Testis (tissue), 2 donors: Measurements from ENCODE around the gene SYNE1.

Experiments
- POLR2A ChIP-seq: fragments of 450-650 bp; IDR thresholded peaks from one replicate; pipeline ENCODE4 v1.6.1; 2017; ENCODE audit warnings: antibody characterized with exemption, mild to moderate bottlenecking, moderate library complexity
- TF ChIP-seq, protein P1 (sequence below), 3 experiments: fragments of 450-650 bp in 2 of 3; fragments of 200-600 bp in 1 of 3; sonication (generic) in 1 of 3; IDR thresholded peaks; one replicate each; pipeline ENCODE4 v1.5.1; 2016 to 2019; ENCODE audit warnings: antibody characterized with exemption in 3 of 3, mild to moderate bottlenecking in 2 of 3, moderate library complexity in 1 of 3

DNA sequence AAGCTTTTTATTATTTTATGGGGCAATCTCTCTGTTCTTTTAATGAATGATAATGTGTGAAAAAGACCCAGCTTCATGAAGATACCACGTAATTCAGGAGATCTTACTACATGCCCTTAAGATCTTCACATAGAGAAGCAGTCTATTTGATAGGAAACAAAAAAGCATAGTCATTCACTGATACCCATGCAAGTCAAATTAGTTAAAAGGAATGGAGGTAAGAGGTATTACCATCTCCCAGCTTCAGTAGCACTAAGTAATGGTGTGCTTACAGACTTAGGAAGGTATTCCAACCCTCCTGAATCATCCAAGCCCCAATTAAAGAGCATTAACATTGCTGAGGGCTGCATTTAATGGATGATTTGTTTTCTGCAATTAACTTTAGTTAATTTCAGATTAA, 364.7 kb downstream of the SYNE1 start:
- TF ChIP-seq, protein P1, sequence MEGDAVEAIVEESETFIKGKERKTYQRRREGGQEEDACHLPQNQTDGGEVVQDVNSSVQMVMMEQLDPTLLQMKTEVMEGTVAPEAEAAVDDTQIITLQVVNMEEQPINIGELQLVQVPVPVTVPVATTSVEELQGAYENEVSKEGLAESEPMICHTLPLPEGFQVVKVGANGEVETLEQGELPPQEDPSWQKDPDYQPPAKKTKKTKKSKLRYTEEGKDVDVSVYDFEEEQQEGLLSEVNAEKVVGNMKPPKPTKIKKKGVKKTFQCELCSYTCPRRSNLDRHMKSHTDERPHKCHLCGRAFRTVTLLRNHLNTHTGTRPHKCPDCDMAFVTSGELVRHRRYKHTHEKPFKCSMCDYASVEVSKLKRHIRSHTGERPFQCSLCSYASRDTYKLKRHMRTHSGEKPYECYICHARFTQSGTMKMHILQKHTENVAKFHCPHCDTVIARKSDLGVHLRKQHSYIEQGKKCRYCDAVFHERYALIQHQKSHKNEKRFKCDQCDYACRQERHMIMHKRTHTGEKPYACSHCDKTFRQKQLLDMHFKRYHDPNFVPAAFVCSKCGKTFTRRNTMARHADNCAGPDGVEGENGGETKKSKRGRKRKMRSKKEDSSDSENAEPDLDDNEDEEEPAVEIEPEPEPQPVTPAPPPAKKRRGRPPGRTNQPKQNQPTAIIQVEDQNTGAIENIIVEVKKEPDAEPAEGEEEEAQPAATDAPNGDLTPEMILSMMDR (IDR thresholded peaks at IDR 0.05), result no peak
- TF ChIP-seq POLR2A, result no peak
